Liver (tissue), 9 donors: Measurements from ENCODE around the gene MADD. TPM values are rescaled to one million over a fixed set of nuclear protein-coding genes. Genes with fewer than 3 reads are reported as not detected.

ENCODE experiments used
- DNase-seq: peaks from one replicate; pipeline ENCODE4 v3.0.0-alpha.2; 2017; ENCODE audit warnings: low spot score
- H3K27ac ChIP-seq, 2 donors: one replicate each; pipeline ENCODE4 v1.7.0; 2013; ENCODE audit warnings: inconsistent platforms in 2 of 2, low read length in 2 of 2, control low read depth in 1 of 2, low read depth in 1 of 2, mild to moderate bottlenecking in 1 of 2
- H3K27me3 ChIP-seq, 4 donors: one replicate each; pipeline versions ENCODE4 v1.6.1 to v1.7.0; 2013; ENCODE audit warnings: low read length in 3 of 4, inconsistent platforms in 1 of 4, mild to moderate bottlenecking in 1 of 4, moderate library complexity in 1 of 4; ENCODE audit not compliant: control insufficient read depth in 4 of 4, insufficient read depth in 4 of 4
- H3K36me3 ChIP-seq, 4 donors: one replicate each; pipeline versions ENCODE4 v1.6.1 to v1.7.0; 2013; ENCODE audit warnings: low read length in 3 of 4, mild to moderate bottlenecking in 3 of 4, low read depth in 1 of 4, moderate library complexity in 1 of 4; ENCODE audit not compliant: control insufficient read depth in 4 of 4, insufficient read depth in 3 of 4
- H3K4me1 ChIP-seq, 4 donors: one replicate each; pipeline versions ENCODE4 v1.6.1 to v1.7.0; 2013; ENCODE audit warnings: low read length in 3 of 4, mild to moderate bottlenecking in 3 of 4, moderate library complexity in 1 of 4; ENCODE audit not compliant: control insufficient read depth in 4 of 4, insufficient read depth in 4 of 4
- H3K4me3 ChIP-seq, 3 donors: one replicate each; pipeline versions ENCODE4 v1.6.1 to v1.7.0; 2013; ENCODE audit warnings: low read length in 3 of 3, control low read depth in 1 of 3, low read depth in 1 of 3, mild to moderate bottlenecking in 1 of 3
- H3K9ac ChIP-seq, 2 donors: one replicate each; pipeline ENCODE4 v1.7.0; 2013; ENCODE audit warnings: low read length in 2 of 2, mild to moderate bottlenecking in 2 of 2, moderate library complexity in 2 of 2, control low read depth in 1 of 2, low read depth in 1 of 2
- H3K9me3 ChIP-seq, 4 donors: one replicate each; pipeline versions ENCODE4 v1.6.1 to v1.7.0; 2013; ENCODE audit warnings: low read length in 3 of 4; ENCODE audit not compliant: control insufficient read depth in 4 of 4
- CTCF ChIP-seq: fragments of 150-350 bp; IDR thresholded peaks from 2 replicates; pipeline ENCODE4 v1.5.1; 2017; ENCODE audit warnings: improper control_type of control experiment, low read depth, low read length; ENCODE audit not compliant: missing input control
- EGR1 ChIP-seq, 2 donors: IDR thresholded peaks; 2 replicates each; pipeline ENCODE4 v1.6.1; 2016 to 2018; ENCODE audit warnings: antibody characterized with exemption in 2 of 2, low read depth in 2 of 2
- FOXA1 ChIP-seq: IDR thresholded peaks from 2 replicates; pipeline ENCODE4 v1.6.1; 2016; ENCODE audit warnings: antibody characterized with exemption
- GABPA ChIP-seq, 2 donors: IDR thresholded peaks in 1 of 2; conservative IDR thresholded peaks in 1 of 2; 2 replicates each; pipeline ENCODE4 v1.6.1; 2016; ENCODE audit warnings: antibody characterized with exemption in 2 of 2, mild to moderate bottlenecking in 1 of 2, moderate library complexity in 1 of 2
- HNF4G ChIP-seq: IDR thresholded peaks from 2 replicates; pipeline ENCODE4 v1.6.1; 2016; ENCODE audit warnings: antibody characterized with exemption
- JUND ChIP-seq, 2 donors: IDR thresholded peaks; 2 replicates each; pipeline ENCODE4 v1.6.1; 2016; ENCODE audit warnings: antibody characterized with exemption in 2 of 2
- MAX ChIP-seq: IDR thresholded peaks from 2 replicates; pipeline ENCODE4 v1.6.1; 2016; ENCODE audit warnings: antibody characterized with exemption
- NR2F2 ChIP-seq: IDR thresholded peaks from 2 replicates; pipeline ENCODE4 v1.6.1; 2016; ENCODE audit warnings: antibody characterized with exemption
- RAD21 ChIP-seq, 2 donors: IDR thresholded peaks; 2 replicates each; pipeline ENCODE4 v1.6.1; 2016; ENCODE audit warnings: antibody characterized with exemption in 2 of 2, mild to moderate bottlenecking in 2 of 2
- REST ChIP-seq: IDR thresholded peaks from 2 replicates; pipeline ENCODE4 v1.6.1; 2016; ENCODE audit warnings: antibody characterized with exemption, mild to moderate bottlenecking
- RXRA ChIP-seq, 2 donors: IDR thresholded peaks; 2 replicates each; pipeline ENCODE4 v1.6.1; 2017 to 2018; ENCODE audit warnings: antibody characterized with exemption in 2 of 2, mild to moderate bottlenecking in 1 of 2
- SP1 ChIP-seq: IDR thresholded peaks from 2 replicates; pipeline ENCODE4 v1.6.1; 2018; ENCODE audit warnings: antibody characterized with exemption, mild to moderate bottlenecking
- TAF1 ChIP-seq: conservative IDR thresholded peaks from 2 replicates; pipeline ENCODE4 v1.6.1; 2016; ENCODE audit warnings: antibody characterized with exemption, mild to moderate bottlenecking
- YY1 ChIP-seq: IDR thresholded peaks from 2 replicates; pipeline ENCODE4 v1.6.1; 2016; ENCODE audit warnings: antibody characterized with exemption, mild to moderate bottlenecking
- WGBS: extraction: QIAGEN DNeasy Blood & Tissue Kit; methylation state at CpG from one replicate; pipeline ENCODE4 v1.1.7; 2013; 5-methylcytosine and 5-hydroxymethylcytosine counted together
- polyA plus RNA-seq, 2 donors: library from polyadenylated mRNA; stranded (reverse) in 1 of 2; unstranded in 1 of 2; fragments of 200-250 nt in 1 of 2; fragments of >200 nt in 1 of 2; fragmentation: Nextera tagmentation in 1 of 2; extraction: Ambion mirVana in 1 of 2; gene quantifications; one replicate each; pipeline versions ENCODE4 v1.2.1 to v1.2.3, GENCODE V29; 2013 to 2015
- total RNA-seq, 2 donors: library from RNA; depleted of rRNA; stranded (reverse); fragments of >200 nt; gene quantifications; one replicate each; pipeline ENCODE4 v1.2.3, GENCODE V29; 2014
- TF ChIP-seq, protein P1 (sequence below): IDR thresholded peaks from 2 replicates; pipeline ENCODE4 v1.6.1; 2016; ENCODE audit warnings: antibody characterized with exemption
- donor health status: healthy.
- donor health status: healthy.
- donor health status: healthy.
- donor health status: healthy.
- donor health status: healthy.

Gene MADD
- total and polyA plus RNA-seq, 4 donors: 9.9 to 20.5 (median 11.1) TPM

DNA sequence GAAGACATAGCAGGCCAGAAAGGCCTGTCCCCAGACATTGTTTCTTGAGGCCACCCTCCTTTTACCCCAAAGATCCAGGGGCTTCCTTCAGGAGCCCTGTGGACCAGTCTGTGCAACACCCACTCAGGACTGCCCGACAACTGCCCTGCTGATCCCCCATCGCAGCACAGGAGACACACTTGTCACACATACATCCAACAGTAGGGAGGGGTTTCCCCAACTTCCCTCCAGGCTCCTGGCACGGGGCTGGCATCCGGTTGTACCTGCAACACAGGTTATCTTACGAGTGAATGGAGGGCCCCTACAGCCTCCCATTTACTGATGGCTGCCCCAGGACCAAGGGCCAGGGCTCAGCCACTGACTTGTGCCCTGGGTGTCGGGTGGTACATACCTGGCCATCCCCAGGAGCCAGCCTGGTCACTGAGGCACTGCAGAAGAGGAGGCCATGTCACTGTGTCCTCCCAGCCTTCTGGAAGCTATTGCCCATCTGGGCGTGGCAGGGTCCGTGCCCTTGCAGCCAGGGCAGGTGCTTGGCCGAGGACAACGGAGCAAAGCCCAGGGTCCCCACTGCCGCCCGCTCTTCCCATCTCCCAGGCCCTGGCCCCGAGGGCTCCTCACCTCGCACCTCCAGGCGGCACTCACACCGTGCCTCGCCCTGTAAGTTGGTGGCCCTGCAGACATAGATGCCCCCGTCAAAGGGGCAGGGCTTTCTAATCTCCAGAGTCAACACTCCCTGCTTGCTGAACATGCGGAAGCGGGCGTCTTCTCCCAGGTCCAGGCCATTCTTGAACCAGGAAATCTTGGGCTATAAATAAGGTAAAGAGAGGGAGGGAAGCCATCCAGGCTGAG is 61.7 kb downstream of the MADD start:
- Histone ChIP-seq H3K36me3 (peaks cover 10 to 39% (median 14%) of the 10 kb centered on the region in 4 donors), H3K9ac (no peak overlapping the region), H3K27me3 (no peaks in the 10 kb centered on the region), H3K27ac (no peak overlapping the region), H3K4me1 (no peaks in the 10 kb centered on the region), H3K4me3 (no peak overlapping the region), H3K9me3 (no peaks in the 10 kb centered on the region)
- no peak for DNase-seq
- 82% methylated on average over 21 of the region's 21 CpGs for WGBS
- TF ChIP-seq GABPA (IDR thresholded peaks at IDR 0.05 in 1 of 2, conservative IDR thresholded peaks at IDR 0.05 in 1 of 2): no peak

GRCh38 chr11:47332303-47332711 is 62.4 kb downstream of the MADD start:
- Histone ChIP-seq H3K36me3 (peaks cover 5 to 33% (median 9%) of the 10 kb centered on the region in 4 donors), H3K27ac (no peak overlapping the region), H3K27me3 (no peaks in the 10 kb centered on the region), H3K4me1 (no peaks in the 10 kb centered on the region), H3K9ac (no peak overlapping the region), H3K4me3 (no peak overlapping the region), H3K9me3 (no peaks in the 10 kb centered on the region)
- TF ChIP-seq MAX: no peak
- no peak for TF ChIP-seq TAF1
- no peak for TF ChIP-seq RAD21 (IDR thresholded peaks at IDR 0.05)
- no peak for TF ChIP-seq HNF4G
- TF ChIP-seq REST: no peak
- TF ChIP-seq FOXA1: no peak
- no peak for TF ChIP-seq RXRA (IDR thresholded peaks at IDR 0.05)
- TF ChIP-seq JUND (IDR thresholded peaks at IDR 0.05): no peak
- no peak for TF ChIP-seq YY1
- TF ChIP-seq CTCF: no peak
- TF ChIP-seq SP1: no peak
- no peak for TF ChIP-seq GABPA (IDR thresholded peaks at IDR 0.05 in 1 of 2, conservative IDR thresholded peaks at IDR 0.05 in 1 of 2)
- TF ChIP-seq, protein P1, sequence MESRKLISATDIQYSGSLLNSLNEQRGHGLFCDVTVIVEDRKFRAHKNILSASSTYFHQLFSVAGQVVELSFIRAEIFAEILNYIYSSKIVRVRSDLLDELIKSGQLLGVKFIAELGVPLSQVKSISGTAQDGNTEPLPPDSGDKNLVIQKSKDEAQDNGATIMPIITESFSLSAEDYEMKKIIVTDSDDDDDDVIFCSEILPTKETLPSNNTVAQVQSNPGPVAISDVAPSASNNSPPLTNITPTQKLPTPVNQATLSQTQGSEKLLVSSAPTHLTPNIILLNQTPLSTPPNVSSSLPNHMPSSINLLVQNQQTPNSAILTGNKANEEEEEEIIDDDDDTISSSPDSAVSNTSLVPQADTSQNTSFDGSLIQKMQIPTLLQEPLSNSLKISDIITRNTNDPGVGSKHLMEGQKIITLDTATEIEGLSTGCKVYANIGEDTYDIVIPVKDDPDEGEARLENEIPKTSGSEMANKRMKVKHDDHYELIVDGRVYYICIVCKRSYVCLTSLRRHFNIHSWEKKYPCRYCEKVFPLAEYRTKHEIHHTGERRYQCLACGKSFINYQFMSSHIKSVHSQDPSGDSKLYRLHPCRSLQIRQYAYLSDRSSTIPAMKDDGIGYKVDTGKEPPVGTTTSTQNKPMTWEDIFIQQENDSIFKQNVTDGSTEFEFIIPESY: no peak
- TF ChIP-seq EGR1 (IDR thresholded peaks at IDR 0.05; ENCODE audit: low read depth in 2 of 2): no peak
- TF ChIP-seq NR2F2: no peak
- WGBS: 92% methylated on average over 13 of the region's 13 CpGs
- DNase-seq: no peak
